Panc1 (cell line): Measurements from ENCODE around the gene GYG2. TPM values are rescaled to one million over a fixed set of nuclear protein-coding genes. Genes with fewer than 3 reads are reported as not detected.
"Not testable (repeated sequence)": the region's sequence is repeated elsewhere in the genome, so short reads cannot be mapped to it uniquely, and the experiment has no call there.

Experiments used
- ATAC-seq: fragments of 200-7000 bp; cut with Tn5 transposase; 2 replicates; pipeline ENCODE4 v1.9.1; 2020; ENCODE audit warnings: mild to moderate bottlenecking, moderate library complexity
- Bru-seq: library from RNA; stranded (reverse); fragments of 400-500 nt; gene quantifications from one replicate; lab custom pipeline; 2021; lab: Mats Ljungman, UMichigan
- BruChase-seq, 2 experiments: library from RNA; stranded (reverse); fragments of 400-500 nt; gene quantifications; one replicate each; lab custom pipeline; 2021; lab: Mats Ljungman, UMichigan
- BruUV-seq: library from RNA; stranded (reverse); fragments of 400-500 nt; replicated peaks from 2 replicates; lab custom pipeline; 2021; lab: Mats Ljungman, UMichigan
- CTCF ChIA-PET: fragments of 300-600 bp; sonication (Branson Sonifier 250); formaldehyde crosslinking; loops from one replicate; lab custom pipeline; 2022; ENCODE audit warnings: antibody characterized with exemption; lab: Charles Lee
- POLR2A ChIA-PET: fragments of 300-600 bp; sonication (Branson Sonifier 250); formaldehyde crosslinking; loops from one replicate; lab custom pipeline; 2022; ENCODE audit warnings: antibody characterized with exemption; lab: Charles Lee
- DNase-seq: peaks from one replicate; pipeline ENCODE4 v3.0.0-alpha.2; 2010; ENCODE audit warnings: low read depth, low spot score
- H3K27ac ChIP-seq: 2 replicates; pipeline ENCODE4 v1.5.1; 2011; ENCODE audit warnings: mild to moderate bottlenecking, low read length, inconsistent platforms
- H3K27me3 ChIP-seq: fragments of 200-500 bp; sonication (Bioruptor generic); 2 replicates; pipeline ENCODE4 v1.6.0; 2014; ENCODE audit warnings: low read length, inconsistent platforms; ENCODE audit not compliant: control insufficient read depth, insufficient read depth
- H3K36me3 ChIP-seq: fragments of 200-500 bp; sonication (Bioruptor generic); 2 replicates; pipeline ENCODE4 v1.5.1; 2014; ENCODE audit warnings: inconsistent platforms, mild to moderate bottlenecking, low read length, moderate library complexity; ENCODE audit not compliant: control insufficient read depth, insufficient read depth
- H3K4me1 ChIP-seq: 2 replicates; pipeline ENCODE4 v1.5.1; 2011; ENCODE audit warnings: inconsistent platforms, mild to moderate bottlenecking, low read length, moderate library complexity; ENCODE audit not compliant: control insufficient read depth, insufficient read depth
- H3K4me3 ChIP-seq, 2 experiments: 2 replicates each; pipeline ENCODE4 v1.5.1; 2011 to 2012; ENCODE audit warnings: low read depth in 2 of 2, low read length in 2 of 2, mild to moderate bottlenecking in 2 of 2, inconsistent platforms in 1 of 2, moderate library complexity in 1 of 2
- H3K9me3 ChIP-seq: fragments of 200-500 bp; sonication (Bioruptor generic); 2 replicates; pipeline ENCODE4 v1.5.1; 2014; ENCODE audit warnings: low read depth, mild to moderate bottlenecking, inconsistent platforms, low read length, moderate library complexity; ENCODE audit not compliant: control insufficient read depth, insufficient read depth
- POLR2AphosphoS5 ChIP-seq: IDR thresholded peaks from 2 replicates; pipeline ENCODE4 v1.6.1; 2012; ENCODE audit warnings: mild to moderate bottlenecking, low read depth, low read length, moderate library complexity
- SIN3A ChIP-seq: IDR thresholded peaks from 2 replicates; pipeline ENCODE4 v1.6.1; 2012; ENCODE audit warnings: low read depth, mild to moderate bottlenecking, low read length, moderate library complexity, borderline replicate concordance; ENCODE audit not compliant: insufficient read depth
- TCF7L2 ChIP-seq: IDR thresholded peaks from 2 replicates; pipeline ENCODE4 v1.6.1; 2011; ENCODE audit warnings: mild to moderate bottlenecking, low read depth, low read length, inconsistent platforms
- in situ Hi-C: cut with HindIII; loops from 2 replicates; pipeline ENCODE4 v1.10.0; 2016; ENCODE audit warnings: low sequenced_read_pairs, low pct_unique_long_range_greater_than_20kb
- intact Hi-C: fragments of 100-400 bp; cut with micrococcal nuclease; formaldehyde crosslinking; loops from one replicate; pipeline ENCODE4 v1.10.0; 2022; ENCODE audit not compliant: unreplicated experiment
- long read RNA-seq: library from polyadenylated mRNA; unstranded; transcript quantifications from one replicate; pipeline ENCODE4 v2.0.0, GENCODE V29; 2021; ENCODE audit not compliant: unreplicated experiment
- polyA plus RNA-seq: library from polyadenylated mRNA; unstranded; fragments of >200 nt; gene quantifications from one replicate; pipeline ENCODE4 v1.2.1, GENCODE V29; 2012; ENCODE audit warnings: missing spikeins; ENCODE audit not compliant: insufficient read length
- total RNA-seq: library from RNA; stranded (reverse); gene quantifications from one replicate; pipeline ENCODE4 v1.2.1, GENCODE V29; 2021; ENCODE audit not compliant: unreplicated experiment
- TF ChIP-seq, protein P1 (sequence below), 2 experiments: IDR thresholded peaks; 2 replicates each; pipeline ENCODE4 v1.6.1; 2011 to 2012; ENCODE audit warnings: low read depth in 2 of 2, control low read depth in 1 of 2, low read length in 1 of 2, mild to moderate bottlenecking in 1 of 2, moderate library complexity in 1 of 2; ENCODE audit not compliant: insufficient read depth in 1 of 2
- TF ChIP-seq, protein P2 (sequence below): fragments of 450-650 bp; IDR thresholded peaks from 2 replicates; pipeline ENCODE4 v1.5.1; 2017; ENCODE audit warnings: mild to moderate bottlenecking

GYG2 gene
- total RNA-seq = 0.85 TPM
- 1.1 TPM for polyA plus RNA-seq
- Bru-seq, nascent RNA = percentile 16 among the genes with signal in this experiment
- percentile 17 among the genes with signal in this experiment for BruChase-seq, experiment 1, labeled RNA remaining after a 2-hour chase
- percentile 19 among the genes with signal in this experiment for BruChase-seq, experiment 2, labeled RNA remaining after a 6-hour chase
- long read RNA-seq, partial matches to known transcripts = 0 of 5 reads
- long read RNA-seq, other reads (novel, unspliced or antisense) = 5 of 5 reads

- TF ChIP-seq, protein P1, sequence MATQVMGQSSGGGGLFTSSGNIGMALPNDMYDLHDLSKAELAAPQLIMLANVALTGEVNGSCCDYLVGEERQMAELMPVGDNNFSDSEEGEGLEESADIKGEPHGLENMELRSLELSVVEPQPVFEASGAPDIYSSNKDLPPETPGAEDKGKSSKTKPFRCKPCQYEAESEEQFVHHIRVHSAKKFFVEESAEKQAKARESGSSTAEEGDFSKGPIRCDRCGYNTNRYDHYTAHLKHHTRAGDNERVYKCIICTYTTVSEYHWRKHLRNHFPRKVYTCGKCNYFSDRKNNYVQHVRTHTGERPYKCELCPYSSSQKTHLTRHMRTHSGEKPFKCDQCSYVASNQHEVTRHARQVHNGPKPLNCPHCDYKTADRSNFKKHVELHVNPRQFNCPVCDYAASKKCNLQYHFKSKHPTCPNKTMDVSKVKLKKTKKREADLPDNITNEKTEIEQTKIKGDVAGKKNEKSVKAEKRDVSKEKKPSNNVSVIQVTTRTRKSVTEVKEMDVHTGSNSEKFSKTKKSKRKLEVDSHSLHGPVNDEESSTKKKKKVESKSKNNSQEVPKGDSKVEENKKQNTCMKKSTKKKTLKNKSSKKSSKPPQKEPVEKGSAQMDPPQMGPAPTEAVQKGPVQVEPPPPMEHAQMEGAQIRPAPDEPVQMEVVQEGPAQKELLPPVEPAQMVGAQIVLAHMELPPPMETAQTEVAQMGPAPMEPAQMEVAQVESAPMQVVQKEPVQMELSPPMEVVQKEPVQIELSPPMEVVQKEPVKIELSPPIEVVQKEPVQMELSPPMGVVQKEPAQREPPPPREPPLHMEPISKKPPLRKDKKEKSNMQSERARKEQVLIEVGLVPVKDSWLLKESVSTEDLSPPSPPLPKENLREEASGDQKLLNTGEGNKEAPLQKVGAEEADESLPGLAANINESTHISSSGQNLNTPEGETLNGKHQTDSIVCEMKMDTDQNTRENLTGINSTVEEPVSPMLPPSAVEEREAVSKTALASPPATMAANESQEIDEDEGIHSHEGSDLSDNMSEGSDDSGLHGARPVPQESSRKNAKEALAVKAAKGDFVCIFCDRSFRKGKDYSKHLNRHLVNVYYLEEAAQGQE (IDR thresholded peaks at IDR 0.05; ENCODE audit: insufficient read depth in 1 of 2, low read depth in 2 of 2, low read length in 1 of 2) = no peak
- TF ChIP-seq SIN3A = no peak
- TF ChIP-seq, protein P2, sequence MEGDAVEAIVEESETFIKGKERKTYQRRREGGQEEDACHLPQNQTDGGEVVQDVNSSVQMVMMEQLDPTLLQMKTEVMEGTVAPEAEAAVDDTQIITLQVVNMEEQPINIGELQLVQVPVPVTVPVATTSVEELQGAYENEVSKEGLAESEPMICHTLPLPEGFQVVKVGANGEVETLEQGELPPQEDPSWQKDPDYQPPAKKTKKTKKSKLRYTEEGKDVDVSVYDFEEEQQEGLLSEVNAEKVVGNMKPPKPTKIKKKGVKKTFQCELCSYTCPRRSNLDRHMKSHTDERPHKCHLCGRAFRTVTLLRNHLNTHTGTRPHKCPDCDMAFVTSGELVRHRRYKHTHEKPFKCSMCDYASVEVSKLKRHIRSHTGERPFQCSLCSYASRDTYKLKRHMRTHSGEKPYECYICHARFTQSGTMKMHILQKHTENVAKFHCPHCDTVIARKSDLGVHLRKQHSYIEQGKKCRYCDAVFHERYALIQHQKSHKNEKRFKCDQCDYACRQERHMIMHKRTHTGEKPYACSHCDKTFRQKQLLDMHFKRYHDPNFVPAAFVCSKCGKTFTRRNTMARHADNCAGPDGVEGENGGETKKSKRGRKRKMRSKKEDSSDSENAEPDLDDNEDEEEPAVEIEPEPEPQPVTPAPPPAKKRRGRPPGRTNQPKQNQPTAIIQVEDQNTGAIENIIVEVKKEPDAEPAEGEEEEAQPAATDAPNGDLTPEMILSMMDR = no peak
- TF ChIP-seq POLR2AphosphoS5 = no peak
- TF ChIP-seq TCF7L2 = no peak
Observed at GRCh38 chrX:2828344-2828958, at the start of gene GYG2. Gene GYG2, plus strand, starts transcription at chrX:2828930. Its CDS starts 1,259 bp downstream, at chrX:2830189.

GRCh38 chrX:2780472-2781225 lies 48.1 kb upstream of the GYG2 start:
- CTCF ChIA-PET, H3K4me3 ChIP-seq, H3K36me3 ChIP-seq, ATAC-seq, H3K9me3 ChIP-seq, POLR2A ChIA-PET, DNase-seq, intact Hi-C loops, H3K27ac ChIP-seq, H3K27me3 ChIP-seq, H3K4me1 ChIP-seq, BruUV-seq, in situ Hi-C loops: not testable (repeated sequence)

More at GRCh38 chrX:2828344-2828958, at the start of gene GYG2:
- ATAC-seq (0 out of 2 replicates have a peak, but pooled peaks have one; percentile 42), DNase-seq (no peak)
- Histone ChIP-seq H3K4me1 (no peaks in the 10 kb centered on the region), H3K9me3 (no peaks in the 10 kb centered on the region), H3K27ac (no peak within 1 kb of the TSS), H3K36me3 (no peaks in the 10 kb centered on the region), H3K27me3 (no peaks in the 10 kb centered on the region), H3K4me3 (peak within 1 kb of the TSS in 1 of 2 experiments; percentile 26; a peak in 2 of 4 replicates)
- in situ Hi-C loops (no loop called here), intact Hi-C loops (no loop called here)
- CTCF ChIA-PET = no interaction called here
- BruUV-seq = no TSS peak
- POLR2A ChIA-PET = no interaction called here
